NOMO-1 treated with DMSO at 0.1 percent for 48 hours (cell line): Measurements from ENCODE around the gene ADAMTS3.
"Not testable (repeated sequence)": the region's sequence is repeated elsewhere in the genome, so short reads cannot be mapped to it uniquely, and the experiment has no call there.

ENCODE experiments used
- DNase-seq: peaks from one replicate; lab custom pipeline; 2025; ENCODE audit not compliant: unreplicated experiment; lab: John Stamatoyannopoulos, UW

Gene ADAMTS3

DNA sequence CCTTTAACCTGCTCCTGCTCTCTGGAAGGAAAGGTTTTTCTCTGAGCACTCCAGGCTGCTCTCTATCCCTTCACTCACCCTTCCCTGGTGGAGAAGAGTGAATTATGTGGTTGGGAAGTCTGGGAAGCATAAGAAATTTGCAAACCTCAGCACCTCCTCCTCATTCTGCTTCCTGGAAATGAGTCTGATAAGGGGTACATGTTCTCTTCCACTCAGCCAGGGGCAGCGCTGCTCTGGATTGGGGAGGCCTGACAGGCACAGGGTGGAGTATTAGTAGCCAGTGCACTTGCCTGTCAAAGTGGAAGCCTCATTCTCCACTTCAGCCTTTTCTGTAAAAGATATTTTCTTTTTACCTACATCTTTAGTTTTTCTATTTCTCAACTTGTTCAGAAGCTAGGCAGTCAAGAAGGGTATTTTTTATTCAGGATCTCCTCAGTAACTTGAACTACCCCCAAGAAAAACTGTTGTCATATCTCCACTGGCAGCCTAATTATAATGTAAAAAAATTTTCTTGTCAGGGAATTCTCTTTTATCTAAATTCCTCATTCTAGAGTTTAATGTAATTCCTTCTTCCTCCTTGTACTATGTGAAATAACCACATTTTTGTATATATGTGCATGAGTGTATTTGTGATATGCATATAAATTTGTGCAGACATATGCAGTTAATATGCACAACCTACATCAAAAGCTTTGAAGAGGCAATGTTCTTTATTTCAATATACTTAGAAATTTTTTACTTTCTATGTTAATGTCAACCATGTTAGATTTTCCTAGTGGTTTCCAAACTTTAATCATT lies 15.3 kb downstream of the ADAMTS3 start:
- DNase-seq: no peak

DNA sequence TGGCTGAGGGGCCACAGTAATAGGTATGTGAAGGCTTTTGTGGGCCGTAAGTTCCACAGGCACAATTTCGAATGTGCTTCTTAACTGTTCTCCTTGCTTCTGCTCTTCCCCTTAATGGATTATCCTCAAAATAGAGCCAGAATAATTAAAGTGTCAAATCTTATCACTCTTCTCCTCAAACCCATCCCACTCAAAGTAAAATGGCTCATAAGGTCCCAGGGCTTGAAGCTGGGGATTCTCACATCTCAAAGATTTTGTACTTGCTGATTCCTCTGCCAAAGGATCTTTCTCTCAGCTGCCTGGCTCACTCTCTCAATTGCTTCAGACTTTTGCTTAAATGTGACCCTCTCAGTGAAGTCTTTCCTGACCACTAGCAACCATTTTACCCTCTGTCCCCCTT lies 16.6 kb downstream of the ADAMTS3 start:
- no peak for DNase-seq

DNA sequence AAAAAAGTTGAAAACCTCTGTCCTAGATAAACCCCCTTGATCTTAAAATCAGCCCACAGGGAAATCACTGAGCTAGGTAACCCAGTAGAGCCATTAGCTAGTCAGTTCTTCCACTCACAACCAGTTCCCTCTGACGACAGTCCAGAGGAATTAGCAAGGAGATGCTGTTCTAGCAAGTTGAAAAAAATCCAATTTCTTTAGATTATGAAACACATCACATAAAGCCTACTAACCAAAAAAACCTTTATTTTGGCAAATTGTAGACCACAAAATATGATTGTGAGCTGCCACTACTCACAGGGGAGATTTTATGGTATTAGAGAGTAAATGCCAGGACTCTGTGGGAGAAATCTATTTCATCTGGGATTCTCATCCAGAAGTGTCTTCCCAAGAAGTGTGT lies 22.6 kb downstream of the ADAMTS3 start:
- DNase-seq: no peak

DNA sequence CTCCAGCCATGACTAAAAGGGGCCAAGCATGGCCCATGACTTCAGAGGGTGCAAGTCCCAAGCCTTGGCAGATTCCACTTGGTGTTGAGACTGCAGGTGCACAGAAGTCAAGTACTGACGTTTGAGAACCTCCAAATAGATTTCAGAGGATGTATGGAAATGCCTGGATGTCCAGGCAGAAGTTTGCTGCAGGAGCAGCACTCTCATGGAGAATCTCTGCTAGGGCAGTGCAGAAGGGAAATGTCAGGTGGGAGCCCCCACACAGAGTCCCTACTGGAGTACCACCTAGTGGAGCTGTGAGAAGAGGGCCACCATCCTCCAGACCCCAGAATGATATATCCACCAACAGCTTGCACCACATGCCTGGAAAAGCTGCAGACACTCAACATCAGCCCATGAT lies 28.3 kb downstream of the ADAMTS3 start:
- not testable (repeated sequence) for DNase-seq

DNA sequence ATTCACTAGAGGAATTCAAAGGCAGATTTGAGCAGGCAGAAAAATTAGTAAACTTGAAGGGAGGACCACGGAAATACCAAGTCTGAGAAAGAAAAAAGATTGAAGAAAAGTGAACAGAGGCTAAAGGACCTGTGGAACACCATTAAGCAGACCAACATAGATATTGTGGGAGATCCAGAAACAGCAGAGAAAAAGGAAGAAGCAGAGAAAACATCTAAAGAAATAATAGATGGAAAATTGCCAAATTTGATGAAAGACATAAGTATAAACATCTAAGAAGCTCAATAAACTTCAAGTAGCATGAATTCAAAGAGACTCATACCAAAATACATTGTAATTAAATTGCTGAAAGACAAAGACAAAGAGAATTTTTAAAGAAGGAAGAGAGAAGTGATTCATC lies 31.0 kb downstream of the ADAMTS3 start:
- no peak for DNase-seq

DNA sequence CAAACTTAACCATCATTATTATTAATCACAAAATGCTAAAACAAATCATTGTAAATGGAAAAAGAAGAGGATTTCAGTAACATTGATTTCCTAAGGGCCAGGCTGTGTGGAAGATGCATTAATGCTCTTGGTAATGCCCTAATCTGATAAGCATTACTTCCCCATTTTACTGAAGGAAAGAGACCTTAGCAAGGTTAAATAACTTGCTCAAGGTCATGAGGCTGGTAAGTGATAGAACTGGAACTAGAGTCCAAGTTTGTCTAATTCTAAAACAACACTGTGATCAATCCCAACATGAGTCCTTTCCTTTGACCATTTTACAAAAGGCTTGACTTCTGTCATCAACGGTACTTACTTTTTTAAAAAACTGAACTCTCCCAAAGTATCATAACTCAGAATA lies 32.6 kb downstream of the ADAMTS3 start:
- no peak for DNase-seq

DNA sequence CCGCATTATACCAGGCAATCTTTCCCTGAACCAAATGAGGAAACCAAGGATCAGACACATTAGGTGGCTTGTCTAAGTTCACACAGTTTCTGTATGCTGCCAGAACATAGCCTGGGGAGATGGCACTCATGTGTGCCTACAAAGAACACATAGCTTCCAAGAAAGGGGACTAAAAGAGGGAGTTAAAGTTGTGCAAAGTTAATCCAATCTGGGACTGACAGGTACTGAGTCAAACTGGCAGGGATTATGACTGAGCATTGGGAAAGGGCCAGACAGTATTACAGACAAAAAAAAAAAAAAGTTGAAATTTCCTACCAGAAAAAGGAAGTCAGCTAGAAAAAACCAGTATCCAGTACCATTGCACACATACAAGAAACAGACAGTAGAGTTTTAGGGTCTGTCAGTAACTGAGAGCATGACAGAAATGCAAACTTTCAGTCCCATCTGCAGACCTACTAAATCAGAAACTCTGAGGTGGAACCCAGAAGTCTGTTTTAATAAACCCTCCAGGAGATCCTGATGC lies 37.2 kb downstream of the ADAMTS3 start:
- DNase-seq: peak; percentile 35

DNA sequence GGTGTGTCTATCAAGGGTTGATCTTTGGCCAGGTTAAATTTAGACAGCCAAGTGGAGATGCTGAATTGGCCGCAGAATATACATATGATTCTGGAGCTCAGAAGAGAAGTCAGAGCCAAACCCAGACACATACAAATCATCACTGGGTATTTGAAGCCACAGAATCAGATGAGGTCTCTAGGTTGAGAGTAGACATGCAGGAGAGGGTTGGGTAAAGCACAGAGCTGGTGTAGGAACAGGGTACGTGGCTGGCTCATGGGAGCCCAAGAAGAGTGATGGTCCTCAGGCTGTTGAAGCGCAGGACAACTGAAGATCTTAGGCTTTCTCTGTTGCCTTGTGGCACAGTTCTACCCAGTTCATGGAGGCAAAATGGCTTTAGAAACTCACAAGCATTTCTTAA lies 37.7 kb downstream of the ADAMTS3 start:
- DNase-seq: peak; percentile 12

DNA sequence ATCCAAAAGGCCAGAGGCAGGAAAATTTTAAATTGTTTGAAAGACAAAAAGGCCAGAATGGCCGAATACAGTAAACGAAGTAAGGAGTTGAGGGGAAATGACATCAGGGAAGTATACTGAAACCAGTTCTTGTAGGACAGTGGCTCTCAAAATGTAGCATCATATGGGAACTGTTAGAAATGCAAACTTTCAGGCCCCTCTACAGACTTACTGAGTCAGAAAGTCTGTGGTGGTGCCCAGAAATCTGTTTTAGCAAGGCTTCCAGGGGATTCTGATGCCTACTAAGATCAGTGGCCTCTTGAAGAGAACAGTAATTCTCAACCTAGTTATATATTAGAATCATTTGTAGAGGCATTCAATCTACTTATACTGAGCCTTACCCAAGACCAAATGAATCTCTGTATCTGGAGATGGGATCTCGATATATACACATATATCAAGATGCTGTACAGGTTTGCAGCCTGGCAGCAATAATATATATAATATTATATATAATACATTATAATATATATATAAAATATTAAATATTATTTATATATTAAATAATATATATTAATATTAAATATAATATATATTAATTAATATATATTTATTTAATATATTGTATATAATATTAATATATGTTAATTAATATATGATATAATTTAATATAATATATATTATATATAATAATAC lies 39.7 kb downstream of the ADAMTS3 start:
- DNase-seq: peak; percentile 20

DNA sequence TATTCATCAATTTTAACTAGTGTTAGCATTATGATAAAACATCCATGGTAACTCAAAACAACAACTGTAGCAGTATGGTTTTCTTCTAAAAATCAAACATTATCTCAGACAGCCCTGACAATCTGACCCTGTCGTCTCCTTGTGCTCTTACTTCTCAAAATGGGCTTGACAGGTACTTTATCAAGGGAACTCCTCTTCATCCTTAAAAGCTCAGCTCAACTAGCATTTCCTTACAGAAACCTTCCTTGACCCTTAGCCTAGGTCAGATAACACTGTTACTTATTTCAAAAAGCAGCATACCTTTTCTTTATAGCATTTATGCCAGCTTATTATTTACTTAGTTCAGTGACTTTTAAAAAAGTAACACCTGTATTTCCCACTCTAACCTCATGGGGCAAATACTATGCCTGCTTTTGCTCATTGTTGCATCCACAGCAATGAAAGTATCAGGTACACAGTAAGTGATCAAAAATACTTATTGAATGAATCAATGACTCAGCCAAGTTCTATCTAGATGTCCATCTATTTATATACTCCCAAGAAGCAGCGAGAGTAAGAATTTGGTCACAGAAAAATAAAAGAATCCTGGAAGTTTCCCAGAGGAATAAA lies 41.9 kb downstream of the ADAMTS3 start:
- no peak for DNase-seq

DNA sequence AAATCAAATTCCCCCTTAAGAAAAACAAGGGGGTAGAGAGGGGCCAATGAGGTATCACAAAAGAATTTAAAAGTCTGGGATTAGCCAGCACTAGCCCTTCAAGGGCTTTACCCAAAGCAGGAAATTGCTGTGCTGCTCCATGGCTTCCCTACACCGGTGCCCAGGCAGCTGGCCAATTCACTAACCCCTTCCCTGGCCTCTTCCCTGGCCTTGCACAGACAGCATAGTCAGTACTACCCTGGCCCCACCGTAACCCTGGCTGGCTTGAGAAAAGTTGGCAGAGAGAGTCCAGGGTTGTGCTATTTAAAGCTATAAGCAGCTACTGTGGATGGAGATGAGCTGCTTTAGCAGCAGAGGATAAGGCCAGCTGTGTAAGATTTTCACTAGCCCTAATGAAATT lies 43.1 kb downstream of the ADAMTS3 start:
- DNase-seq: no peak

DNA sequence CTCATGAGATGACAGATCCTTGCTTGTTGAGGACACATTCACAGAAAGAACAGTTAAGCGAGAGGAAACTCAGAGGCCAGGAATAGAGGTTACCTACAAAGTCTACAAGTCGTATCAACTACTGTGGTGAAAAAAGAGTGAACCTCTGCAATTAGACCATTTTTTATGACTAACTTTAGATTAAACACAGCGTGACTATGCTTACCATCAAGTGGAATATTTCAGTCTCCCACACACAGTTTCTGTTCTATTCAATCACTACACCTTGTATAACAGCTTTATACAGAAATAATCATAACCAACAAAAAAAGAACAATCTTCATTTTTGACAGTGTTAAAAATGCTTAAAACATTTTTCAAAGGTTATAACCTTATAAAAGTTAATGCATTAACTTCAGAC lies 46.6 kb downstream of the ADAMTS3 start:
- DNase-seq: no peak

DNA sequence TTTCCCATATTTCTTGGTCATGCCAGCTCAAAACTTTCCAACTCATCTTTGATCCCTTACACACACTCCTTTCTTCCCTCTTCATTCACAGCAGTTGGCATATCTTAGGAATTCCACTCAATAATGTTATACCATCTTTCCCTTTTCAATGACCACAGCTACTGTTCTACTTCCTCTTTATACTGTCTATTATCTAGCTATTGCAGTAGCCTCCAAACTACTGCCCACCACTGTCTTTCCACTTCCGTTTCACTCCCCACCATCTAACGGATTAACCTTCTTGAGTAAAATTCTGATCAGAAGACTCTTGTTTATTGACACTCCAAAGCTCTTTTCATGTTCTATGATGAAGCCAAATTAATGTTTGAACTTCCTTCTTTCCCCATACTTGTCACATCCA lies 55.8 kb downstream of the ADAMTS3 start:
- peak; percentile 28 for DNase-seq

DNA sequence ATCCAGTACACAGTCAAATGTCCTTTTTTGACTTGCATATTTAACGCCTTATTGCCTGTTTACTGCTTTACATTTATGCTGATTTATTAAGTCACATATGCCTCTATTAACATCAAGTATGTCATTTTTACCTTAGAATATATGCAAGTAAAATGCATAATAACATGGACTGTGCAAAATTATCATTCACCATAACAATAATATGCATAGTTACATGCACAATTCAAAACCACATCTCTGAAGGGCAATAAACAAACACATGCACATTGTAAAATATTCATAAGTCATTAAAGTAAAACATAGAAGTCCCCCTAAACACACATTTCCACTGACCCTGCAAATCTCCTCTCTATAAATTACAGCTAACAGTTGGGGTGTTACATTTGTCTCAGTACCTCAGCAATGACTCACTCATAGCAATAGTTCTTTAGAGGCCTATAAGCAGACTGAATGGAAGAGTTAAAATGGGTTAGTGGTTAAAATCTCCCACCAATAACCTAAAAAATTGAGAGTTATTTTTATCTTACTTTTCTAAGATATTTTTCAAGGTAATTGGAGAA lies 61.1 kb downstream of the ADAMTS3 start:
- no peak for DNase-seq

DNA sequence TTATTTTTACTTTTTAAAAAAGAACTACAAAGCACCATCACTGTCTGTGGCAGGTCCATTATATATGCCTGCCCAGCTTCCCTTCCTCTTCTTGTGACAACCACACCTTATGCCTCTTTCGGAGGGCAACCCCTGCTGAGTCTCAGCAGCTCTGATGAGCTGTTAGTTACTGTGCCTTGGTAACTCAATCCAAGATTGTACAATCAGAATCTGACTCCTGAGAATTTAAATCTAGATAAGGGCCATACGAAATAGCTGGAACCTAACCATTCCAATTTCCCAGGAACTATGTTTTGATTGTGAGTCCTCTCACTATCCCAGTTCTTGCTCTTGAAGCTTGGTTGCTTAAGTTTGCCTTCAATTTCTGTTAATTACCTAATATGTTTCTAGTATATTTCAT lies 61.9 kb downstream of the ADAMTS3 start:
- DNase-seq: no peak

DNA sequence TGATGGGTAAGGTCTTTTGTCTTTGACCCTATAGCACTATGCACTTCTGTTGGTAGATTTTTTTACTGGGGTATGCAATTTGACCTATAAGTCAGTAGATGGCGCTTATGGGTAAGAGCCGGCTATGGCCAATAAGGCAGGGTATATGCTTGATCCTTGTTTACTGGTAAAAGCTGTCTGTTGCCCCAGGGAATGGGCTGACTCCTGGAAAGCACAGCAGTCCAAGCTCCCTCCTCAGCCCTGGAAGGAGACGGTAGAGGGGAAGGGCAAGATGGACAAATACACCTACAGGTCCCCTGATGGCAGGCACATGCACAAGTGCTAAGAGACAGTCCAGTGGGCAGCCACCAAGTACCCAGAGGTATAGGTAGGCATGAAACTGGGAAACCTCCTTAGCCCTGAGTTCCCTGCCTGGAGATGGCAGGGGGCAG lies 63.7 kb downstream of the ADAMTS3 start:
- DNase-seq: peak; percentile 22

DNA sequence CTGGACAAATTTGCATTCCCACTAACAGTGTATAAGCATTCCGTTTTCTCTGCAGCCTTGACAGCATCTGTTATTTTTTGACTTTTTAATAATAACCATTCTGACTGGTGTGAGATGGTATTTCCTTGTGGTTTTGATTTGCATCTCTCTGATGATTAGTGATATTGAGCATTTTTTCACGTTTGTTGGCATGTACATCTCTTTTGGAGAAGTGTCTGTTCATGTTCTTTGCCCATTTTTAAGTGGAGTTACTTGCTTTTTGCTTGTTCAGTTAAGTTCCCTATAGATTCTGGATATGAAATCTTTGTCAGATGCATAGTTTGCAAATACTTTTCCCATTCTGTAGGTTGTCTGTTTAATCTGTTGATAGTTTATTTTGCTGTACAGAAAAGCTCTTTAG lies 68.8 kb downstream of the ADAMTS3 start:
- DNase-seq: no peak

DNA sequence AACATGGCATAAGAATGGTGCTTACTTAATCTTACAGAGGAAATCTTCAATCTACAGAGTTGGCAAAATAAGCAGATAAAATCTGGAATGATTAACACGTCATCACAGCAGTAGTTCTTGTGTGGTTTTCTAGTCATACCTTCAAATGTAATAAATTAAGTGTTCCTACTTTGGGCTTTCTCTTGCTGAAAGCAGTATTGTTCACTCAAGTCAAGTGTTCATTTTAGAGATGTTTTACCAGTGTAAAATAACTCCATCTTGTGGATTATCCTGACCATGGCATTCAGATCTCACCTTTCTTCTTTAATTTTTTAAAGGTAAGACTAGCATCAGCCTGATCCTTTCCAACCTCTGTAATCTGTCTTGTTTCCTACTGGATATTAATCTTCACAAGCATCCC lies 72.9 kb downstream of the ADAMTS3 start:
- DNase-seq: no peak

DNA sequence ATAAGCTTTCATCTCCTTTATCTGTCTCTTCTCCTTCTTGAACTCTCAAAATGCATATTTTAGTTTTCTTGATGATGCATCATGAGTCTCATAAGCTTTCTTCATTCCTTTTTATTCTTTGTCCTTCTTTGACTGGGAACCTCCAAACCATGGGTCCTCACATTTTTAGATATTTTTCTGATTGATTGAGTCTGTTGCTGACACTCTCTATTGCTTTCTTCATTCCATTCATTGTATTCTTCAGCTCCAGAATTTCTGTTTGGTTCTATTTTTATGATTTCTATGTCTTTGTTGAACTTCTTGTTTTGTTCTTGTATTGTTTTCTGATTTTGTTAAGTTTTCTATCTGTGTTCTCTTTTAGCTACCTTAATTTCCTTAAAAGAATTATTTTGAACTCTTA lies 74.9 kb downstream of the ADAMTS3 start:
- no peak for DNase-seq

DNA sequence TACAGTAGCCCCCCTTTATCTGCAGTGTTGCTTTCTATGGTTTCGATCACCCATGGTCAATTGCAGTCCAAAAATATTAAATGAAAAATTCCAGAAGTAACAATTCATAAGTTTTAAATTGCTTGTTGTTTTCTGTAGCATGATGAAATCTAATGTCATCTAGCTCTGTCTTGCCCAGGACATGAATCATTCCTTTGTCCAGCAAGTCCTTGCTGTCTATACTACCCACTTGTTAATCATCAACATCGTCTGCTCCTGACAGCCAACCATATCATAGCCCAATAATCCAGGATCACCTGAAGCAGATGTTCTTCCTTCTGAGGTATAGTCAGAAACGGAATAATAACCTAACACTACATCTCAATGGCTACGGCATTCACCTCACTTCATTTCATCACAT lies 79.8 kb downstream of the ADAMTS3 start:
- no peak for DNase-seq

DNA sequence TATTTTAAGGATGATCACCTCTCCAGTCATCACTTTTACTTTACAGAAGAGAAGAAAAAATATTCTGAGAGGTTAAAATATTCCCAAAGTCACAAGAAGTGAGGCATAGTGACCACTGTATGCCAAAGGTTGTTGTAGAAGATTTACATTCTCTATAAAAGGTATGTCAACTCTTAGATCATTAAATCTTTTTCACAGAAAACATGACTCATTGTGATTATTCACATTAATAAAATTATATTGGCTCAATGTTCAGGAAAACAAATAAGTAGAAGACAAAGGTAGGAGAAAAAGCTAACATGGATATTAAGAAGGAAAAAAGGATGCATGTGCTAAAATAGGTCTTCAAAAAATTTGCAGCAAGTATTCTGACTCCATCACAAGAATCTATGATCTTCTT lies 82.0 kb downstream of the ADAMTS3 start:
- DNase-seq: no peak

DNA sequence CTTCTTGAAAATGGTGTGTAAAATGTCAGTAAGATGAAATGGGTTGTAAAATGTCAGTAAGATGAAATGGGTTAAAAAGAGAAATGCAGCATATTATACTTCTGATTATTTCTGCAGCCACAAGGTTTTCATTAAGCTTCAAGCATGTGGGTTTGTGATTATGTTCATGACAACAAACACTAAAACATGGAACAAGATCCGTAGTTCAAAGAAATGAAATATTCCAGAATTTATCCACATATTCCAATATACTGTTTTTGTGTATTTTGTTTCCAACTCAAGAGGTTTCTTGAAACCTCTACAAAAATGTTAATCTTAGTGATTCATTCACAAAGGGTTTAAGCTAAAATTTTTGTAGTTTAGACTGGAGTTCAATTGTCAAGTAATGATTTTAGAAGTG lies 84.0 kb downstream of the ADAMTS3 start:
- no peak for DNase-seq
